HG02759 (cell line): ENCODE measurements around the gene GRIK1.
A peak's percentile ranks its signal among the peaks of the same experiment; 100 is the strongest.

Experiments
- ATAC-seq: cut with Tn5 transposase; IDR thresholded peaks from one replicate; pipeline ENCODE4 v1.9.1; 2021; ENCODE audit warnings: mild to moderate bottlenecking, moderate library complexity; ENCODE audit not compliant: unreplicated experiment

Gene GRIK1

DNA sequence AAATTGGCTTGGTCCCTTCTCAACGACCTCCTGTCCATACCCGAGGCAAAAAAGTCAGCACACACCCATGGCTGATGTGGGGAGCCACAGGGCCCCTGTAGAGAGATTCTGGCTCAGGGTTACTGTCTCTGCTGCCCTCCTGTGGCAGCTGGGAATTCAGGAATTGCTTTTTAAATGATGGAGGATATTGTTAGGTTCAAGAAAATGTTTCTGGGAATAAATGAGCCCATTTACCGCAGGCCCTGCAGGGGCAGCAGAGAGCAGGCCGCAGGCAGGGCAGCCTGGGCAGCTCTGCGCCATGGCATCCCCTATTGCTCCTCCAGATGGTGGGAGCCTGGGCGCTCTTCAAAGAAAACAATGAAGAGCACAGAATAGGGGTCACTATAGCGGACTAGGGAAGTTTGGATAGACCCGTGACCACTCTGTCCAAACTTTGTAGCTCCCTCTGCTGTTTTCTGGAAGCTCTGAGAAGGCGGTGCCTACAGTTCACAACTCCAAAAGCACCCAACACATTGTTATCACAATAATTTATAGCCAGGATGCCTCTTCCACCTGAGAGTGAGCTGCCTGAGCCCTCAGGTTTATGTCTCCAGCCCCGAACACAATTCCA lies 440.0 kb downstream of the GRIK1 start:
- ATAC-seq = peak; percentile 50

DNA sequence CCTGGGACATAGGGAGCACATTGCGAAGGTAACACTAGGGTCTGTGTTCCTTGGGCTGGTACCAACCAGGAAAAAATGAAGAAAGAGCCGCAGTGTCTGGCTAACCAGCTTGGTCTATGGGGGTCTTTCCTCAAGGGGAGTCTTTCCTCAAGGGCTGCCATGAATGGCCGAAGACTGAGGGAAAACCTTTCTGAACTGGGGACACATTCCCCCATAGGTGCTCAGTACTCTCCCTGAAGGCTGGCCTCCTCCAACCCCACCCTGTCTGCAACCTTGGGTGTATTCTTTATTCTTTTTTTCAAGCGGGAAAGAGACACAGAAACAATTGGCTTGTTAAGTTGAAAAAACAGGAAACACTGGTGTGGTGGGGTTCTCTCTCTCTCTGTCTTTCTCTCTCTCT lies 440.6 kb downstream of the GRIK1 start:
- no peak for ATAC-seq

DNA sequence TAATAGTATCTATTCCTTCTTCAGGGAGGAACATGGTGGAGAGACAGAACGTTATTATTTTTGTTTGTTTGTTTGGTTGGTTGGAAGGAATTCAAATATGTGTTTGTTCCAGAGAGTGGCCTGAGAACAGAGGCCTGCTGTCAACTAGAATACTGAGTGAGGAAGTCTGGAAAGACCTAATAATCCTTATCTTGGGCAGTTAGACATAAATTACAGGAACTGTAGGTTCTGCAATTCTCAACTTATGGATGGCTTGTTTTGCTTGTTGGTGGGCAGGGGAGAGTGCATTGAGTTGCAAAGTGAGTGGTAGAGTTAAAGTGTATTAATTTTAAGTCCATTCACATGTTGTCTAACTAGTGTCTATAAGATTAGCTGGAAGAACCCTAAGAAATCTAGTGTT lies 443.5 kb downstream of the GRIK1 start:
- ATAC-seq = no peak

DNA sequence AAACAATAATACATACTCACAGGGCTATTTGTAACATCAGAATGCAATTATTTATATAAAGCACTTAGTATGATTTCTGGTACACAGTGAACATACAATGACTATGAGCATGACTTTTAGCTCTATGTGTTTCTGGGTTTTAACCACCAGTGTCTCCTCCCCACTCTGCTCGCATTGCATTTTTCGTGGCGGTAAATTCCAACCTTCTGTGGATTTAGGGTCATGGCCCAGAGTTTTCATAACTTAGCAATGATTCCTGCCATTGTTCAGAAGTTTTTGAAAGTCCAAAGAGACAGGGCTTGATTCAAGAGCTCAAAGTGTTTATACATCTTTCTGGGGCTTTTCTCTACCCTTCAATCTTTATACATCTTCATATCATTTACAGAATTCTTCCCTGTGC lies 449.8 kb downstream of the GRIK1 start:
- no peak for ATAC-seq

DNA sequence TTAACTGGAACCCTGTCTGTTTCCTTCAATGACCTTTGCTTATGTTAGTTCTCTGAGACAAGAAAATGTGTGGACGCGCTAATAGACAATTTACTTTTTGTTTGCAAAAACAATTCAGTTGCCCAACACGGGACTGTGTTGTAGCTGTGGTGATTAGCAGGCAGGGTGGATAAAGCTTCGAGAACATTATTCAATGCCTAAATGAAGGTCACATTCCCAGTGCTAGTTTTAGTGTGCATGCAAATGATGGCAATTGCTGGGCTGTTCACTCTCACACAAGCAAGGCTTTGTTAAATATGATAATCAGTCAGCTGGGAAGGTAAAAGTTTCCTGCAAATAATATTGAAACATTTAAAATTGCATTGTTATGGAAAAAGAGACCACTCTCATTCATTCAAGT lies 452.6 kb downstream of the GRIK1 start:
- no peak for ATAC-seq
